Measurements from ENCODE around the gene SLC30A4.

The SLC30A4 gene

DNA sequence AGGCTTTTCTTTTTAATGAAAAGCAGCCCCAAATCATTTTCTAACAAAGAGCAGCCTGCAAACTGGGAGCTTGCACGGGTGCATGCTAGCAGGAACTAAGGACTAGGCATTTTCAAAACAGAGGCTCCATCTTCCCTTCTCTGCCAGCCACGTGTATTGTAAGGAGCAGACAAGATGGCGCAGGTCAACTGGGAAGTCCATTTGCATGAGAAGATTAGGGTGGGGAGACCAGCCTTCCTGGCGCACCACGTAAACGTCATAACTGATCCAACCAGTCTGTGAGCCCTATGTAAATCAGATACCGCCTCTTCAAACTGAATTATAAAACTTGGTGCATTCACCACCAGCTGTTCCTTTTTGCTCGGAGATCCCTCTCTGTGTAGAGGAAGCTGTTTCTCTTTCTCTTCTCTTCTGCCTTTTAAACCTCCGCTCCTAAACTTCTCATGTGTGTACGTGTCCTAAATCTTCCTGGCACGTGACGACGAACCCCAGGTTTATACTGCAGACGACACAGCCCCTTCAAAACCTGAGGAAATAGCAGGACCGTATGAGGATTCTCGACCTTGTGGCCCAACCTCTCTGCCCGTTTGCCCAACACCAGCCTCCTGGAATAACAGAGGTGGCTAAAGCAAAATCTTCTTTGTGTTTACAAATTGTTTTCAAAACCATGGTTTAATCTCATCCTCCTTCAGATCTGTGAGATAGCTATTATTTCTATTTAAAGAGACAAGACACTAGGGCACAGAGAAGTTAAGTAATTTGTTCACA is 26.4 kb upstream of the SLC30A4 start:
- POLR2A ChIA-PET: interaction anchor here (1.0 to 1.5 kb wide), 2 partner anchors 38 to 83 kb away, joined by 6 to 13 read pairs; partner anchors contain the start of gene BLOC1S6
- H3K4me3 ChIP-seq (ENCODE audit: low read depth, low read length): no peak overlapping the region
- TF ChIP-seq, protein P1, sequence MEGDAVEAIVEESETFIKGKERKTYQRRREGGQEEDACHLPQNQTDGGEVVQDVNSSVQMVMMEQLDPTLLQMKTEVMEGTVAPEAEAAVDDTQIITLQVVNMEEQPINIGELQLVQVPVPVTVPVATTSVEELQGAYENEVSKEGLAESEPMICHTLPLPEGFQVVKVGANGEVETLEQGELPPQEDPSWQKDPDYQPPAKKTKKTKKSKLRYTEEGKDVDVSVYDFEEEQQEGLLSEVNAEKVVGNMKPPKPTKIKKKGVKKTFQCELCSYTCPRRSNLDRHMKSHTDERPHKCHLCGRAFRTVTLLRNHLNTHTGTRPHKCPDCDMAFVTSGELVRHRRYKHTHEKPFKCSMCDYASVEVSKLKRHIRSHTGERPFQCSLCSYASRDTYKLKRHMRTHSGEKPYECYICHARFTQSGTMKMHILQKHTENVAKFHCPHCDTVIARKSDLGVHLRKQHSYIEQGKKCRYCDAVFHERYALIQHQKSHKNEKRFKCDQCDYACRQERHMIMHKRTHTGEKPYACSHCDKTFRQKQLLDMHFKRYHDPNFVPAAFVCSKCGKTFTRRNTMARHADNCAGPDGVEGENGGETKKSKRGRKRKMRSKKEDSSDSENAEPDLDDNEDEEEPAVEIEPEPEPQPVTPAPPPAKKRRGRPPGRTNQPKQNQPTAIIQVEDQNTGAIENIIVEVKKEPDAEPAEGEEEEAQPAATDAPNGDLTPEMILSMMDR (IDR thresholded peaks at IDR 0.05; ENCODE audit: insufficient read depth, low read length, missing control alignments): no peak
- CTCF ChIA-PET: interaction anchor here (1.4 to 2.1 kb wide), 4 partner anchors 8 to 91 kb away, joined by 5 to 10 read pairs (median 6); no protein-coding TSS in a partner anchor
- DNase-seq (ENCODE audit: low read depth, low spot score): no peak

DNA sequence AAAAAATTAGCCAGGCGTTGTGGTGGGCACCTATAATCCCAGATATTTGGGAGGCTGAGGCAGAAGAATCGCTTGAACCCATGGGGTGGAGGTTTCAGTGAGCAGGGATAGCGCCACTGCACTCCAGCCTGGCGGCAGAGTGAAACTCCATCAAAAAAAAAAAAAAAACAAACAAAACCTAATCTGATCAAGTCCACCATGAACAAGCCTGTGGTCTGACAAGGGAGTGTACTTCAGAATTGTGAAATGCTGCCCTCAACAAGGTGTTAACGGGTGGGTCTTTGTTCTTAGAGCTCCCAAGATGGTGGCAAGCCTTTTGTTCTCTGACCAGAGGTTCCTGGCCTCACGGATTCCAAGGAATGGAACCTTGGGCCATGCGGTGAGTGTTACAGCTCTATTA is 24.2 kb upstream of the SLC30A4 start:
- ChIA-PET POLR2A (no interaction called here), CTCF (interaction anchor here (1.0 kb wide), 1 partner anchor 8 kb away, joined by 3 read pairs; no protein-coding TSS in a partner anchor)
- no peak for DNase-seq (ENCODE audit: low read depth, low spot score)
- TF ChIP-seq, protein P1 (IDR thresholded peaks at IDR 0.05; ENCODE audit: insufficient read depth, low read length, missing control alignments): no peak
- H3K4me3 ChIP-seq (ENCODE audit: low read depth, low read length): no peak overlapping the region

DNA sequence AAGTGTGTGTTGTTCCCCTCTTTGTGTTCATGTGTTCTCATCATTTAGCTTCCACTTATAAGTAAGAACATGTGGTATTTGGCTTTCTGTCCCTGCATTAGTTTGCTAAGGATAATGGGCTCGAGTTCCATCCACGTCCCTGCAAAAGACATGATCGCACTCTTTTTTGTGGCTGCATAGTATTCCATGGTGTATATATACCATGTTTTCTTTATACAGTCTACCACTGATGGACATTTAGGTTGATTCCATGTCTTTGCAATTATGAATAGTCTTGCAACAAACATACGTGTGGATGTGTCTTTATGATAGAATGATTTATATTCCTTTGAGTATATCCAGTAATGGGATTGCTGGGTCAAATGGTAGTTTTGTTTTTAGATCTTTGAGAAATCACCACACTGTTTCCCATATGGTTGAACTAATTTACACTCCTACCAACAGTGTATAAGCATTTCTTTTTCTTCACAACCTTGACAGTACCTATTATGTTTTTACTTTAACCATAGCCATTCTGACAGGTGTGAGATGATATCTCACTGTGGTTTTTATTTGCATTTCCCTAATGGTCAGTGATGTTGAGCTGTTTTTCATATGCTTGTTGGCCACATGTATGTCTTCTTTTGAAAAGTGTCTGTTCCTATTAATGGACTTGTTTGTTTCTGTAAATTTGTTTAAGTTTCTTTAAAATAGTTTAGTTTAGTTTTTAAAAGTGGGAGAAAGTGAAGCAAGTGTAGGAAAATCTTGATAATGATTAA is 21.9 kb upstream of the SLC30A4 start:
- ChIA-PET POLR2A (no interaction called here), CTCF (no interaction called here)
- no peak overlapping the region for H3K4me3 ChIP-seq (ENCODE audit: low read depth, low read length)
- TF ChIP-seq, protein P1 (IDR thresholded peaks at IDR 0.05; ENCODE audit: insufficient read depth, low read length, missing control alignments): no peak
- no peak for DNase-seq (ENCODE audit: low read depth, low spot score)

DNA sequence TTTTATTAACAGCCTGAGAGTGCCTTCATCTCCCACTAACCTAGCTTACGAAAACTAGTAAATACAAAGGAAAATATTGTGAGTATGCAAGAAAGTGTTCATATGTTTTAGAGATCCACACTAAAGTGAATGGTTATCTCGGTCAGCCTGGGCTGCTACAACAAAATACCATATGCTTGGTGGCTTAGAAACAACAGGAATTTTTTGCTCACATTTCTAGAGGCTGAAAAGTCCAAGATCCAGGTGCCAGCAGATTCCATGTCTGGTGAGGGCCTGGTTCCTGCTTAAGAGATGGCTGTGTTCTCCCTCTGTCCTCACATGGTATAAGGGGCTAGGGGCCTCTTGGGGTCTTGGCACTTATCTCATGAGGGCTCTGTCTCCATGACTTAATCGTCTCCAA is 20.5 kb upstream of the SLC30A4 start:
- TF ChIP-seq, protein P1 (IDR thresholded peaks at IDR 0.05; ENCODE audit: insufficient read depth, low read length, missing control alignments): no peak
- ChIA-PET POLR2A (no interaction called here), CTCF (interaction anchor here (0.6 kb wide), 1 partner anchor 47 kb away, joined by 3 read pairs; no protein-coding TSS in a partner anchor)
- no peak for DNase-seq (ENCODE audit: low read depth, low spot score)
- H3K4me3 ChIP-seq (ENCODE audit: low read depth, low read length): no peak overlapping the region

DNA sequence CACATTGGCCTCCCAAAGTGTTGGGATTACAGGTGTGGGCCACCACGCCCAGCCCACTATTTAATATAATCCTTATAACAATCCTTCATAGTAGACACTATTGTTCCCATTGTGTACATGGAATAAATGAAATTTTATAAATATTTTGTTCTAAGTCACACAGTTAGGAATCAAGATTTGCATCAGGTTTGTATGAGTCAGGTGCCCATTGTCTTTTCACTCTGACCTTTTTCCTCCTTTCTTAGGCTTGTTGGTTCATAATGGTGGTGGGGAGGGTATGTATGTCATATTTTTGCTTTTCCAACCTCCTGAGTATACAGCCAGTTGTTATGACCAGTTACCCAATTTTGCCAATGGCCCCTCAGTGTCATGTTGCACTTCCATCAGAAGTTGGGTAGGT is 18.0 kb upstream of the SLC30A4 start:
- ChIA-PET CTCF (interaction anchor here (0.7 to 2.1 kb wide), 2 partner anchors 9 to 83 kb away, joined by 3 to 6 read pairs; no protein-coding TSS in a partner anchor), POLR2A (no interaction called here)
- DNase-seq (ENCODE audit: low read depth, low spot score): no peak
- no peak overlapping the region for H3K4me3 ChIP-seq (ENCODE audit: low read depth, low read length)
- TF ChIP-seq, protein P1 (IDR thresholded peaks at IDR 0.05; ENCODE audit: insufficient read depth, low read length, missing control alignments): no peak

DNA sequence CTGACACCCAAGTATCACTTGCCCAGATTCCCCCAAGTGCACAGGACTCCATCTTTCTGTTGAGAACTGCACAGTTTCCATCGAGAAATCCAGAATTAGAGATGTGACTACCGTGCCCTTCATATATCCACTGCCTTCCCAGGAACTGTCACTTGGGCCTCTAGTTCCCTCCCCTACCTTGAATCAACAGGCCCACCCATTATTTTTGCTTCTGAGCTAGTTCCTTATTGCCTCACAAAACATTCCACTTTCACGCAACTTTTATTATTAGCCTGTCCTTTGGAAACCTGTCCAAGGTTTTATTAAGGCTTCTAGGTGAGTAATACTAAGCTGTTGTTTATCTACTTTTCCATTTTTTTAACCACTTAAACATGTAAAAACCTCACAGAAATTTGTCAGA is 17.1 kb upstream of the SLC30A4 start:
- ChIA-PET POLR2A (no interaction called here), CTCF (interaction anchor here (0.7 to 2.1 kb wide), 2 partner anchors 10 to 82 kb away, joined by 3 to 6 read pairs; no protein-coding TSS in a partner anchor)

More for the DNA sequence above, 17.1 kb upstream of the SLC30A4 start:
- TF ChIP-seq, protein P1 (IDR thresholded peaks at IDR 0.05; ENCODE audit: insufficient read depth, low read length, missing control alignments): no peak
- H3K4me3 ChIP-seq (ENCODE audit: low read depth, low read length): no peak overlapping the region
- no peak for DNase-seq (ENCODE audit: low read depth, low spot score)

Data from AG04449 (cell line).